Activated T-cell treated with anti-CD3 and anti-CD28 coated beads, Interleukin-2, amount 50 U/mL, for 4 hours (primary cell): Measurements from ENCODE around the gene IL1RL2. TPM values are rescaled to one million over a fixed set of nuclear protein-coding genes. Genes with fewer than 3 reads are reported as not detected.

ENCODE experiments used
- ATAC-seq, 2 donors: fragments of 200-7000 bp; cut with Tn5 transposase; one replicate each; pipeline ENCODE4 v1.10.0; 2021
- DNase-seq: peaks from one replicate; pipeline ENCODE4 v3.0.0-alpha.2; 2020
- H3K27me3 Mint-ChIP-seq: one replicate; pipeline ENCODE4 v1.8.0; 2021; ENCODE audit warnings: low read depth, mixed read lengths
- H3K36me3 Mint-ChIP-seq: one replicate; pipeline ENCODE4 v1.8.0; 2022; ENCODE audit warnings: mixed read lengths; ENCODE audit not compliant: insufficient read depth
- H3K4me1 Mint-ChIP-seq: one replicate; pipeline ENCODE4 v1.8.0; 2021; ENCODE audit warnings: low read depth, mixed read lengths
- H3K4me3 Mint-ChIP-seq: one replicate; pipeline ENCODE4 v1.8.0; 2021; ENCODE audit warnings: mild to moderate bottlenecking, moderate library complexity, mixed read lengths
- H3K9me3 Mint-ChIP-seq: one replicate; pipeline ENCODE4 v1.8.0; 2021; ENCODE audit warnings: mixed read lengths
- total RNA-seq, 3 donors: library from RNA; stranded (reverse); gene quantifications; one replicate each; pipeline ENCODE4 v1.2.1, GENCODE V29; 2021

Gene IL1RL2
- total RNA-seq, 3 donors from 2014 or later = 0.29 to 0.99 (median 0.60) TPM

DNA sequence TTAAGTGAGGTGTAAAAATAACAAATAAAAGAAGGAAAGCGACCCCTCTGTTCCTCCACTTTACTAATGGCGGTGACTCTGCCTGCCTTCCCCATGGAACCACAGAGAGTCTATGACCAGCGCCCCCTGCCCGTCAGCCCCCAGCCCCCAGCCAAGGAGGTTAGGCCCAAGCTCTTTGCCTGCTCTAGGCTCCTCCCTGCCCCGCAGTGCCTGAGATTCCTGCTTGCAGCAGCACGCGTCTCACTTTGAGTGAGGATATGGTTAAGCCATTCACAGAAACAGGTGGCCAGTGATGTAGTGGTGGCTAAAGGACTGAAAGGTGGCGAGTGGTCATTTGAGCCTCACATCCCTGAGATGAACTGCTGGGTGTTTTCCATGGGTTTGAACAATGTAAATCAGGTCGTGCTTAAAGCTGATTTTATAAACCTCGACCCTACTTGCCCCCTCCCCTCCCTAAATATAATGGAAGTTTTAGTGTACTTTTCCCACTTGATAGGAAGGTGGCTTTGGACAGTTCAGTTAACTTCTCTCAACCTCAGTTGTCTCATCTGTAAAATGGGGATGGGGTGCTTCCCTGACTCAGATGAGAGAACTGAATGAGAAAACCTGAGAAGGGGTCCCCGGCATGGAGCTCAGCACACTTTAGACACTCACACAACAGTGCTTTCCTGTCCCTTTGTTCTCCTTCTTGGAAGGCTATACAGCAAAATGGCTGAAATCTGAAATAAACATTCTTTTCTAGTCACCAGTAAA, 46.5 kb downstream of the IL1RL2 start:
- no peak for ATAC-seq
- Mint-ChIP-seq H3K9me3 (no peaks in the 10 kb centered on the region), H3K27me3 (peaks cover 2% of the 10 kb centered on the region), H3K4me3 (no peak overlapping the region), H3K36me3 (no peaks in the 10 kb centered on the region), H3K4me1 (peaks cover 49% of the 10 kb centered on the region)
- DNase-seq = no peak

DNA sequence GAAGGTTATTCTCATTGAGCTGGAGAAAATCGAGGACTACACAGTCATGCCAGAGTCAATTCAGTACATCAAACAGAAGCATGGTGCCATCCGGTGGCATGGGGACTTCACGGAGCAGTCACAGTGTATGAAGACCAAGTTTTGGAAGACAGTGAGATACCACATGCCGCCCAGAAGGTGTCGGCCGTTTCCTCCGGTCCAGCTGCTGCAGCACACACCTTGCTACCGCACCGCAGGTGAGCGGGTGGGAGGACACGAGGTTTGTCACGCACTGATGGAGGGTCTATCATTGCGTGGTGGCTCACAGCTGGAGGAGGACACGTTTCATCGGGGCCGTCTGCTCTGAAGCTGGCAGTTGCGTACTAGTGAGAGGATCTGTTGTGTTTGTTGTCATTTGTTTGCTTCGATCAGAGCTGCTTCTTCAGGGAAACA, 48.2 kb downstream of the IL1RL2 start:
- no peaks in the 10 kb centered on the region for H3K36me3 Mint-ChIP-seq
- no peaks in the 10 kb centered on the region for H3K9me3 Mint-ChIP-seq
- ATAC-seq = no peak
- H3K27me3 Mint-ChIP-seq = peaks cover 2% of the 10 kb centered on the region
- DNase-seq = no peak
- H3K4me3 Mint-ChIP-seq = no peak overlapping the region
- peaks cover 45% of the 10 kb centered on the region for H3K4me1 Mint-ChIP-seq

GRCh38 chr2:102235491-102235890, 48.7 kb downstream of the IL1RL2 start:
- H3K4me3 Mint-ChIP-seq = no peak overlapping the region
- DNase-seq = no peak
- no peaks in the 10 kb centered on the region for H3K9me3 Mint-ChIP-seq
- H3K4me1 Mint-ChIP-seq = peaks cover 48% of the 10 kb centered on the region
- H3K36me3 Mint-ChIP-seq = no peaks in the 10 kb centered on the region
- peaks cover 2% of the 10 kb centered on the region for H3K27me3 Mint-ChIP-seq
- no peak for ATAC-seq

DNA sequence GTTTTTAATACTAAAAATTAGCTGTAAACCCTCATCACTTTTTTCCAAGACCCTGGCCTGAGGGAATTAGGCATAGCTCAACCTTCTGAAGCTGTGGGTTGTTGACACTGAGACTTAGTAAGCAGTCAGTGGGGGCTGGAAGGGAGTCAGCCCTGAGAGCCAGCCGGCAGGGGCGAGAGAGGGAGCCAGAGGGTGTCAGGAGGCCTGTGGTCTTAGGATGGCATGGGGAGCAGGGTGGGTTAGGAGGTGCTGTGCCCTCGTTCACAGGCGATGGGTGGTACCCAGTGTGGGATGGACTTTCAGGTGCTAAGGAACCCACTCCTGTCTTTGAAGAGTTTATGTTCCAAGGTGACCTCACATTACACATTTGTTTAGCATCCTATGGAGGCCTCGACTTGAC, 49.3 kb downstream of the IL1RL2 start:
- peaks cover 52% of the 10 kb centered on the region for H3K4me1 Mint-ChIP-seq
- no peaks in the 10 kb centered on the region for H3K36me3 Mint-ChIP-seq
- no peak for ATAC-seq
- no peak for DNase-seq
- no peak overlapping the region for H3K4me3 Mint-ChIP-seq
- H3K9me3 Mint-ChIP-seq = no peaks in the 10 kb centered on the region
- peaks cover 2% of the 10 kb centered on the region for H3K27me3 Mint-ChIP-seq

DNA sequence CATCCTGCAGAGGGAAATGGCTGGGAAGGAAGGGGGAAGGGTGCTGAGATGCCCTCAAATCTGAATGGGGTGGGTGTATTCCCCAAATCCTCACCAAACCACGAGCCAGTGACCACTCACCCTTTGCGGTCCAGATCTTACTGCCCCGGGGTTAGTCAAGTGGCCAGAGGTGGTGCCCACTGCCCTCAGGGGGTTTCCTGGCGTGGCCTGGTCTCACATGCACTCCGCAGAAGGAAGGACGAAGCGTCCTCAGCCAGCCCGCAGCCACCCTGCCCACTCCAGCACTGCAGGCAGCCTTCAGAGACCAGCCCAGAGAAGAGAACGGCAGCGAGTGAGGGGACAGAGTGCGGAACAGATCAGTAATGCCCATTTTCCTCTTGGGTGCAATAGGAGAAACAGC, 50.4 kb downstream of the IL1RL2 start:
- Mint-ChIP-seq H3K4me3 (no peak overlapping the region), H3K36me3 (no peaks in the 10 kb centered on the region), H3K4me1 (peaks cover 55% of the 10 kb centered on the region), H3K27me3 (peaks cover 2% of the 10 kb centered on the region), H3K9me3 (no peaks in the 10 kb centered on the region)
- DNase-seq = no peak
- no peak for ATAC-seq

DNA sequence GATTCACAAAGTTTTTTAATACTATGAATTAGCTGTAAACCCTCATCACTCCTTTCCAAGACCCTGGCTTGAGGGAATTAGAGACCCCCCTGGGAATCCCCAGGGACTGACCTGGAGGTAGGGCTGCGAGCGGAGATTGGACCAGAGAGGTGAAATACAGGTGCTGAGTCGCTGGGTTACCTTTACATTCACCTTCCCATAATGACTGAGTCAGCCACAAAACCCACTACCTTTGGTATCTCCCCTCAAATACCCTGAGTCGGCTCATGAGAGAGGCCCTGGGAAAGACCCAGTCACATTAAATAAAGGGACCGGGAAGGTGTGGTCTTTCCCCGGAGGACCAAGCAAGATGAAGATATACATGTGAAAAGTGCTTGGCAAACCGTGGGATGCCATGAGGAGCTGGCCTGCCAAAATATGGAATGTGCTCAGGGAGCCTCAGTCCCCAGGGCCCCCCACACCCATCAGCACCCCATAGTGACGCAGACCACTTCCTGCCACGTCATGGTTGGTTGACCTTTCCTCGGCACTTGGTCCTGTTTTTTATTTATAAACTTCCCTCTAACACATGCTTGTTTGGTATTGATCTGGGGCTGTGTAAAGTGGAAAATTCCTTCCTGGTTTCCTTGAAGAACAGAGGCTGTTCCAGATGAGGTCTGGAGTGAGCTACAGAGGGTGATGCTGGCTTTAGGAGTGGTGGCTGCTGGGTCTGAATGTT, 51.4 kb downstream of the IL1RL2 start:
- peak; percentile 14 to 24 for ATAC-seq
- no peaks in the 10 kb centered on the region for H3K9me3 Mint-ChIP-seq
- H3K4me3 Mint-ChIP-seq = no peak overlapping the region
- no peaks in the 10 kb centered on the region for H3K36me3 Mint-ChIP-seq
- DNase-seq = peak; percentile 31
- peaks cover 2% of the 10 kb centered on the region for H3K27me3 Mint-ChIP-seq
- H3K4me1 Mint-ChIP-seq = peaks cover 55% of the 10 kb centered on the region

DNA sequence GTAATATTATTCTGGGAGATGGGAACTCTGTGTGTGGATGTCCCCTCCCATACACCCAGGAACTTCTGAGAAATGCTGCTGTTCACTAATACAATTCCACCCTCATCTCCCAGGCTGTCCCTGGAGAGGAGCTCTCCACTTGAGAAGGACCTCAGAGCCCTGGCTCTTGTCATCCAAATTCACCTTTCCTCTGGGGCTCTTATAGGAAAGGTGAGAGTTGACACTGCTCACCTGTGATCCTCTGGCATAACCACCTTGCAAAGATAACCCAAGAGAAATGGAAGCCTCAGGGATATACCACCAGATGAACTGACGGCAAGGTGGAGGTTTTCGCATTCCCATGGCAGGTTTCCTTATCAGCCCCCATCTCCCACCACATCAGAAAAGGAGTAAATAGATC, 52.0 kb downstream of the IL1RL2 start:
- Mint-ChIP-seq H3K36me3 (no peaks in the 10 kb centered on the region), H3K4me1 (peaks cover 53% of the 10 kb centered on the region), H3K4me3 (no peak overlapping the region), H3K27me3 (peaks cover 2% of the 10 kb centered on the region), H3K9me3 (no peaks in the 10 kb centered on the region)
- ATAC-seq (no peak), DNase-seq (no peak)

- ATAC-seq (no peak), DNase-seq (no peak)
- H3K27me3 Mint-ChIP-seq = peaks cover 2% of the 10 kb centered on the region
- H3K4me3 Mint-ChIP-seq = no peak overlapping the region
- H3K36me3 Mint-ChIP-seq = no peaks in the 10 kb centered on the region
- H3K9me3 Mint-ChIP-seq = no peaks in the 10 kb centered on the region
- peaks cover 47% of the 10 kb centered on the region for H3K4me1 Mint-ChIP-seq
Observed at GRCh38 chr2:102239344-102239743, 52.5 kb downstream of the IL1RL2 start.

DNA sequence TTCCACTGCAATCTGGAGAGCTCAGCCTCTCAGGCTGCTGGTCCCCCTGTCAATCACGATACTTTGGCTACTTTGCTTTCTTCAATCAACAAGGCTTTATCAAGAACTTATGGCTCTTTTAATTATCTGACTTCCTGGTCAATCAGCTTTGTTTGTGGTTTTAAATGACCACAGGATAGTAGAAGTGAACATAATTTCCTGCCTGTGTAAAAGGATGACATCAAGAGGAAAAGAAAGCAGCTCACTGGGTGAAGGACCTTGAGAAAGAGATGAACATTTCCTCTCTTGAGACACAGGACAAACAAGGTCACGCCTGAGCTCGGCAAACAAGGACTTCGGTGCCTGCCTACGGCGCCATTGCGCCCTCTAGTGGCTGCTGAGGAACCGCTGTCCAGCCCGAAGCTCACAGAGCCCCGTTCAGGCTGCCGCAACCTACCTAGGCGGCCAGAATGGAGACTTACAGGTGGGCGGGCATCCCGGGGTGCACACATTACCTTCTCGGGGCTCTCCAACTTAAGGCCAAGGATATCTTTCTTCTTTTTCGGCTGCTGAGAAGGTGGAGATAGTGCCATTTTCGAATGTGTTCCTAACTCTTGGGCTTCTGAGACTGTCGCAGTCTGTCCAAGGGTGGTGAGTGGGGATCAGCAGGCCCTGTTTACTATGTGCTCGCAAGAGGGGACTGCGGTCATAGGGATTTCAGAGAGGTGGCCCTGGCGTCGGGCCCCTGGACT, 54.0 kb downstream of the IL1RL2 start:
- no peaks in the 10 kb centered on the region for H3K9me3 Mint-ChIP-seq
- ATAC-seq (peak; percentile 90 to 91), DNase-seq (peak; percentile 90)
- no peak overlapping the region for H3K4me3 Mint-ChIP-seq
- no peaks in the 10 kb centered on the region for H3K36me3 Mint-ChIP-seq
- H3K27me3 Mint-ChIP-seq = peaks cover 2% of the 10 kb centered on the region
- H3K4me1 Mint-ChIP-seq = peaks cover 36% of the 10 kb centered on the region

GRCh38 chr2:102241616-102242305, 54.9 kb downstream of the IL1RL2 start:
- peaks cover 2% of the 10 kb centered on the region for H3K27me3 Mint-ChIP-seq
- ATAC-seq (no peak), DNase-seq (no peak)
- H3K4me3 Mint-ChIP-seq = no peak overlapping the region
- no peaks in the 10 kb centered on the region for H3K9me3 Mint-ChIP-seq
- H3K36me3 Mint-ChIP-seq = no peaks in the 10 kb centered on the region
- H3K4me1 Mint-ChIP-seq = peaks cover 36% of the 10 kb centered on the region

DNA sequence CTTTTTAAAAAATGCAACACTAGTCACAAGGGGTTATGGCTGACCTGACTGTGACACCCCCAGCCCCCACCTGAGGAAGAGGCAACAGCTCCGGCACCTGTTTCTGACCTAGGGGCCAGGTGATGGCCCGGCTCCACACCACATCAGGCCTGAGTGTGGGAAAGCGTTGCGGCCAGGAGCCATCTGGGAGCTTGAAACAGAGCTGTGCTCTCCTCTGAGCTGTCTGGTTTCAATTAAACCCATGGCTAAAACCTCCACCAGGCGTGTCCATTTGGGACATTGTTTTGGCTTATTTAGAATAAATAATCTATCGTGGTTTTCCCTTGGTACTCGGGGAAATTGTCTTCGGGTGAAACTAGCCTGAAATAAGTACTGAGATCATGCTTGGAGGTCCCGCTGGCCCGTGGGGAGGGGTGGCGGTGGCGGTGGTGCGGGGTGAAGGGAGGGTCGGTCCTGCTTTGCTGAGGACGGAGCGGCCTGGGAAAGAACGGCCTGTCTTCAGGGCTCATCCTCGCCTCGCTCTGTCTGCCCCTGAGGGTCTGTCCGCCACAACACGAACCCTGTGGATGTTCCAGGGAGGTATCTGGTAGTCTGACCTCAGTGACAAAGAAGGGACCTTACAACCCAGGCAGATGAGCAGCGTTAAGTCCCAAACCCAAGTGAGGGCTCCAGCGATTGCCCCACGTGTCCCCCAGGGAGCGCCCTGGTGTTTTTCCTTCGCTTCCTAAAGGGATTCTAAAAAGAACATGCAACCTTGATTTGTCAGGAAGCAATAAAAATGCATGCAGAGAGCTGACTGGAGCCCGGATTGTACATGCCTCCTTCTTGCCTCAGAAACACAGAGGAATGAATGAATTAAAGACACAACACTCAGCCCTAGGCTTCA, 58.7 kb downstream of the IL1RL2 start:
- Mint-ChIP-seq H3K9me3 (no peaks in the 10 kb centered on the region), H3K36me3 (no peaks in the 10 kb centered on the region), H3K27me3 (no peaks in the 10 kb centered on the region), H3K4me1 (peaks cover 10% of the 10 kb centered on the region), H3K4me3 (no peak overlapping the region)
- ATAC-seq = no peak
- no peak for DNase-seq

DNA sequence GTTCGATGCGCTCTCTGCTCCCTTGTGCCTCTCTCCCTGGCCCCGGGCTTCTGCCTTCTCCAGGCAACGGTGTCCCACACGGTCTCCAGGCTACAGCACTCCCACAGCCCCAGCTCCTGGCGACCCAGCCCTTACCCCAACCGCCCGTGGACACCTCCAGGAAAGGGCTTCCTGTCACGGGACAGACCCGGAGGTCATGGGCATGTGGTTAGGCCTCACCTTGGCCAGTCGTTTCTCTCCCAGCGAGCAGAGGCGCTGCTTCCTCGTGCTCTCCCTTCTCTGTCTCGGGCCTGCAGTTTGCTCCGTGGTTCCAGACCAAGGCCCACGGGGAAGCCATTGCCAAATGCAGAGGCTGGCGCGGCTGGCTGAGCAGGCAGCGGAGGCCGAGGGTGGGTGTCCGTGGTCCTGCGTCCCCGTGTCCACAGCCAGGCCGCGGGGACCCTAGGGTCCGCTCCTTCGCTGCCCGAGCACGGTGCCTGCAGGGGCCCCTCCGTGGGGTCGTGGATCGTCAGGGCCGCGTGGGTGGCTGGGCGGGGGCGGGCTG, 63.5 kb downstream of the IL1RL2 start:
- ATAC-seq (no peak), DNase-seq (no peak)
- H3K9me3 Mint-ChIP-seq = no peaks in the 10 kb centered on the region
- peaks cover 8% of the 10 kb centered on the region for H3K27me3 Mint-ChIP-seq
- H3K4me3 Mint-ChIP-seq = no peak overlapping the region
- H3K4me1 Mint-ChIP-seq = peaks cover 33% of the 10 kb centered on the region
- H3K36me3 Mint-ChIP-seq = no peaks in the 10 kb centered on the region
